Myocyte (in vitro differentiated cells): ENCODE data around the gene CFAP221. TPM values are rescaled to one million over a fixed set of nuclear protein-coding genes. Genes with fewer than 3 reads are reported as not detected.

Experiments
- DNase-seq: peaks from one replicate; pipeline ENCODE4 v3.0.0-alpha.2; 2012; ENCODE audit warnings: low read depth
- total RNA-seq: library from RNA; depleted of rRNA; stranded (reverse); fragments of >200 nt; gene quantifications from 2 replicates; pipeline ENCODE4 v1.2.3, GENCODE V29; 2014

CFAP221 gene
- total RNA-seq, 1 donor from 2014 or later = not detected

- no peak for DNase-seq
These were observed 153.2 kb downstream of the CFAP221 start for GRCh38 chr2:119697290-119698020.

DNA sequence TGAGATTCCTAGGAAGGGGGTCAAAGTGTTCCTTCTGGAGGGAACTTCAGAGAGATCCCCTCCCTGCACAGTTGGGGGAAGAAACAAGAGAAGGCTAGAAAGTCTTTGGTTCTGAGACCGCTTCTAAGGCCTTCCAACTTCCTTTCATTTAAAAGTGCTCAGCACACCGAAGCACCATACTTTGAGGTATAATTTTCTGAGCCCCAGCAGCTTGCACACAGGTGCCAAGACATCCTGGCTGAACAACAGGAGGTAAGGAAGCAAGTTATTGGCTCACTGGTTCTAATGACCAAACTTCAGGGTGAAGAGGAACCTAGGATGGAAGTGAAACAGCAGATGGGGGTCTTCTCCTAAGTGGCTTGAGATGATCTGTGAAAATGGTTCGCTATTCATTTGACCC lies 154.0 kb downstream of the CFAP221 start:
- DNase-seq = no peak

- DNase-seq = no peak
These were observed 154.9 kb downstream of the CFAP221 start for GRCh38 chr2:119699016-119699606.

GRCh38 chr2:119700866-119701265 lies 156.6 kb downstream of the CFAP221 start:
- DNase-seq = no peak

DNA sequence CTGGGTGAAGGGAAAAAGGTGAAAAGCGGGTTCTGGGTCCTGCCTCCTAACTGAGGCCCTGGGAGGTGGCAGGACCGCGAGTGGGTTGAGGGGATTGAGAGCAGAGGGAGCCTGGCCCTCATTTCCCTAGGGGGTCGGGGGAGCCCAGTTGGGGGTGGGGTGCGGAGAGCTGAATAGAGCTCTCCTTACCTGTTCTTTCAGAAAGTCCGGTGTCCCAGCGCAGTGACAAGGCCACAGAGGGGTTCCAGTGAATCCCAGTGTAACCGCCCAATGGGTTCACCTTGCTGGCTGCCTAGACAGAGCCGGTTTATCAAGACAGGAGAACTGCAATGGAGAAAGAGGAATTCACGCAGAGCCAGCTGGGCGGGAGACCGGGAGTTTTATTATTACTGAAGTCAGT lies 157.1 kb downstream of the CFAP221 start:
- DNase-seq = no peak

DNA sequence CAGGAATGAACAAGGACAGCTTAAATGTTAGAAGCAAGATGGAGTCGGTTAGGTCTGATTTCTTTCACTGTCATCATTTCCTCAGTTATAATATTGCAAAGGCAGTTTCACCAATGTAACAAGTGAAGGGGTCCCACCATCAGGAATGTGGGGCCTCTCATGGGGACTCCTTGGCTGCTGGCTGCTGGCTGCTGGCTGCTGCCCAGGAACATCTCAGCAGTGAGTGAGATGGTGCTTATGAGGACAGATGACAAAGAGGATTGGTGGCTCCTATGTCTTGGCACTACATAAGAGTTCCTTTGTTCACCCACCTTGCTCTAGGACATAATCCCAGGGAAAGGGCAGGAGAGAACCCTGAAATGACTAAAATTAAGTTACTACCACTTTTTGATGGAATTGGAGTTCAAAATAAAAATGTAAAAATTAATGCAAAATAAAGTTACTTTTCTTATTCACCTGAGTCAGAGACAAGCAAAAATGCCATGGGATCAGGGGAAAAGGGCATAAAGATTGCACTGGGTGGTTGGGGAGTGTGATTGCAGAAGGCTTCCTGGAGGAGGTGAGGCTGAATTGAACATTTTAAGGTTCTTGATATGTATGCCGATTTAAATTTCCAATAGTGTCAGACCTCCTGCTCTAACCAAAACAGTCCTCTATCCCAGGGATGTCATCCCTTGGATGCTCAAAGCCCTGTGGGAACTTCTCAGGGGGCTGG lies 158.1 kb downstream of the CFAP221 start:
- DNase-seq = no peak

- DNase-seq = peak; percentile 80
These were observed 158.7 kb downstream of the CFAP221 start for GRCh38 chr2:119702918-119703401.

GRCh38 chr2:119703526-119703925 lies 159.3 kb downstream of the CFAP221 start:
- no peak for DNase-seq

DNA sequence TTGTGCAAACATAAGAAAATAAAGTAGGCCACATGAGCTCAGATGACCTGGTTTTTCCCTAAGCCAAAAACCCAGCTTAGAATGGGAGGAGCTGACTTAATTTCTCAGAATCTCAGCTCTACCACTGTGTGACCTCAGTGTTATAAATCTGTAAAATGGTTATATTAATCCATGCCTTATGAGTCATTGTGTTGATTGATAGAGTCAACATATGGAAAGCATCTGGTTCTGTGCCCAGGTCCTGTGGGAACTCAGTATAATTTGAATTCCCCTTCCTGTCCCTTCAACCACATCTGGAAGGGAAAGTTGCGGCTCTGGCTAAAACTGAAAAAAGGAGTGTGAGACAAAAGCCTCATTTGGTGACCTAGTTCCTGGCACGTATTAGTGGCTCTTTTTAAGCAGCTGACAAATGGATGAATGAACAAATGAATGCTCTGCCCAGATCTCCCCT lies 160.4 kb downstream of the CFAP221 start:
- DNase-seq = no peak

GRCh38 chr2:119706221-119706620 lies 162.0 kb downstream of the CFAP221 start:
- DNase-seq = no peak

Other genes with a start within 250 kb of the CFAP221 start
- gene C2orf76, start 177.6 kb upstream of the CFAP221 start, total RNA-seq = 10.9 and 15.8 TPM in 2 replicates
- gene DBI, start 177.5 kb upstream of the CFAP221 start, total RNA-seq = 172 and 293 TPM in 2 replicates
- not detected in 2 replicates for gene TMEM37, start 112.6 kb upstream of the CFAP221 start, total RNA-seq
- not detected in 2 replicates for gene SCTR, start 20.0 kb upstream of the CFAP221 start, total RNA-seq
- 12.3 and 16.7 TPM in 2 replicates for gene TMEM177, start 134.8 kb downstream of the CFAP221 start, total RNA-seq
- 24.8 and 29.2 TPM in 2 replicates for gene PTPN4, start 215.5 kb downstream of the CFAP221 start, total RNA-seq